Body of pancreas (tissue), 4 donors: Measurements from ENCODE around the gene FARS2. TPM values are rescaled to one million over a fixed set of nuclear protein-coding genes. Genes with fewer than 3 reads are reported as not detected.

Experiments
- ATAC-seq: fragments of 150-250 bp; one replicate; pipeline ENCODE4 v1.9.1; 2016
- DNase-seq, 4 donors: peaks; one replicate each; pipeline ENCODE4 v3.0.0-alpha.2; 2019
- H3K27ac ChIP-seq, 4 donors: fragments of 200-600 bp; sonication (generic); 1 replicate in 3 of 4; 2 replicates in 1 of 4; pipeline versions ENCODE4 v1.5.1 to v1.6.1; 2016 to 2019; ENCODE audit warnings: mild to moderate bottlenecking in 1 of 4, mixed read lengths in 1 of 4, moderate library complexity in 1 of 4
- H3K27me3 ChIP-seq, 2 donors: fragments of 200-600 bp; sonication (generic); one replicate each; pipeline ENCODE4 v1.6.0; 2016; ENCODE audit warnings: mild to moderate bottlenecking in 1 of 2
- H3K36me3 ChIP-seq, 2 donors: fragments of 200-600 bp; sonication (generic); replicated peaks in 1 of 2; 2 replicates each; pipeline ENCODE4 v1.5.1; 2016; ENCODE audit warnings: low read depth in 2 of 2; ENCODE audit not compliant: insufficient read depth in 1 of 2
- H3K4me1 ChIP-seq: fragments of 200-600 bp; sonication (generic); one replicate; pipeline ENCODE4 v1.6.0; 2016
- H3K4me3 ChIP-seq, 2 donors: fragments of 200-600 bp; sonication (generic); 1 replicate in 1 of 2; 2 replicates in 1 of 2; pipeline ENCODE4 v1.5.1; 2016 to 2019
- H3K9me3 ChIP-seq, 3 donors: fragments of 200-600 bp; sonication (generic); 1 replicate in 2 of 3; 2 replicates in 1 of 3; pipeline ENCODE4 v1.5.1; 2016
- CTCF ChIP-seq, 7 experiments: fragments of 450-650 bp in 4 of 7; fragments of 200-600 bp in 3 of 7; sonication (generic) in 3 of 7; IDR thresholded peaks; one replicate each; pipeline ENCODE4 v1.5.1; 2016 to 2019; ENCODE audit warnings: antibody characterized with exemption in 7 of 7
- POLR2A ChIP-seq, 3 donors: fragments of 450-650 bp; IDR thresholded peaks; one replicate each; pipeline ENCODE4 v1.6.1; 2016; ENCODE audit warnings: antibody characterized with exemption in 3 of 3, mild to moderate bottlenecking in 2 of 3
- WGBS, 2 donors: methylation state at CpG; one replicate each; pipeline ENCODE4 v1.1.5; 2017; 5-methylcytosine and 5-hydroxymethylcytosine counted together
- intact Hi-C: fragments of 100-400 bp; cut with DNase I; formaldehyde crosslinking; loops from one replicate; pipeline ENCODE4 v1.15.1; 2023
- total RNA-seq, 2 donors: library from RNA; depleted of rRNA; stranded (reverse); fragments of >200 nt; gene quantifications; one replicate each; pipeline ENCODE4 v1.1.0, GENCODE V29; 2016

FARS2 gene
- total RNA-seq, 2 donors from 2014 or later, result 6.5 to 9.6 TPM

DNA sequence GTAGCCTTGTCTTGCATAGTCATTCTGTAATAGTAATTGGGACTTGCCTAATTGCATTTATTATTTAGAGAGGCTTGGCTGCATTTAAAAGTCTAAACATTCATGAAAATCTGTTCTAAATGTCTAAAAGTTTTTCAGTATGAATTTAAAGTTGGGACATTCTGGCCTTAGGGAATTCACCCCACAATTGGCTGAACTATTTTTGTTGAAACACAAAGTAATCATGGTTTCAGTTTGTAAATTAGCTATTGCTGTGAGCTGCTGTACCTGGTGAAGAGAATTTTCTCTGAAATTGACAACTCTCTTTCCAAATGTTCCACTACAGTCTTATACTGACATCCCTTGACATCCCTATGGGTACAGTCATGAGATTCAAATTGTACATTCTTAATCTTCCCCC is 253.0 kb downstream of the FARS2 start:
- ATAC-seq (no peak), DNase-seq (no peak)
- H3K36me3 ChIP-seq, result no peaks in the 10 kb centered on the region
- no peak overlapping the region for H3K27ac ChIP-seq
- intact Hi-C loops, result no loop called here
- H3K4me3 ChIP-seq, result no peak overlapping the region
- no peaks in the 10 kb centered on the region for H3K27me3 ChIP-seq
- no peaks in the 10 kb centered on the region for H3K9me3 ChIP-seq
- no peaks in the 10 kb centered on the region for H3K4me1 ChIP-seq
- TF ChIP-seq POLR2A (IDR thresholded peaks at IDR 0.05), result no peak
- TF ChIP-seq CTCF (IDR thresholded peaks at IDR 0.05), result no peak

DNA sequence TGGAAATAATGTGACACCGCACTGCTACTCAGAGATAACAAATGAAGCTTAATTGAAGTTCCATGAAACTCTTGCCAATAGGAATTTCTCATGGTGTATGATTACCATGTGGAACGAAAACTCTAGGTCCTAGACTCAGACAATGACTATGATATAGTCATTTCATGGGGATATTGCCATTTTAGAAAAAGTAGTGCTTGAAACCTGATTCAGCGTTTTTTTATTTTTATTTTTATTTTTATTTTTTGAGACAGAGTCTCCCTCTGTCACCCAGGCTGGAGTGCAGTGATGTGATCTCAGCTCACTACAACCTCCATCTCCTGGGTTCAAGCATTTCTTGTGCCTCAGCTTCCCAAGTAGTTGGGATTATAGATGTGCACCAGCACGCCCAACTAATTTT is 253.9 kb downstream of the FARS2 start:
- no peak overlapping the region for H3K4me3 ChIP-seq
- intact Hi-C loops, result no loop called here
- no peaks in the 10 kb centered on the region for H3K27me3 ChIP-seq
- no peak for DNase-seq
- TF ChIP-seq CTCF (IDR thresholded peaks at IDR 0.05), result no peak
- TF ChIP-seq POLR2A (IDR thresholded peaks at IDR 0.05), result no peak
- H3K4me1 ChIP-seq, result no peaks in the 10 kb centered on the region
- H3K27ac ChIP-seq, result no peak overlapping the region
- WGBS, 2 donors, result 95 to 97% methylated on average over 4 of the region's 4 CpGs
- ATAC-seq, result no peak
- no peaks in the 10 kb centered on the region for H3K36me3 ChIP-seq
- H3K9me3 ChIP-seq, result no peaks in the 10 kb centered on the region

DNA sequence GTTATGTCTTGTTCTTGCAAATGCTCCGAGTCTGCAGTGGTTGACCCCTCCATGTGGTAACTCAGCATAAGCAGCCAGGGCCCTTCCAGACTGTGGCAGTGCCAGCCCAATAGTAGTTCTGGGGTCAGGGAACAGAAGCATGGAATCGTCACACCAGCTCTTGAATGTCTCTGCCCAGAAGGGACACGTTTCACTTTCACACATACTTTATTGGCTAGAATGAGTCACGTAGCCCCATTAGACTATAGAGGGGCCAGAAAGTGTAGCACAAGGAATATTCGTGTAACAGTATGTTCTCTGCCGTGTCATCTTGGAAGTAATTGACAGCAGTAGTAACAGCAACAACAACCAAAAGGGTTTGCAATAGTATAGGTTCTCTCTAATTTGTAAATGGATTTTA is 254.7 kb downstream of the FARS2 start:
- Histone ChIP-seq H3K4me1 (no peaks in the 10 kb centered on the region), H3K36me3 (no peaks in the 10 kb centered on the region), H3K4me3 (no peak overlapping the region), H3K27ac (no peak overlapping the region), H3K9me3 (no peaks in the 10 kb centered on the region), H3K27me3 (no peaks in the 10 kb centered on the region)
- ATAC-seq (no peak), DNase-seq (no peak)
- TF ChIP-seq POLR2A (IDR thresholded peaks at IDR 0.05) (no peak), CTCF (IDR thresholded peaks at IDR 0.05) (no peak)
- intact Hi-C loops, result no loop called here
- WGBS, 2 donors, result 82 to 85% methylated on average over 6 of the region's 6 CpGs

- Histone ChIP-seq H3K9me3 (no peaks in the 10 kb centered on the region), H3K27ac (no peak overlapping the region), H3K4me1 (no peaks in the 10 kb centered on the region), H3K27me3 (no peaks in the 10 kb centered on the region), H3K4me3 (no peak overlapping the region), H3K36me3 (no peaks in the 10 kb centered on the region)
- TF ChIP-seq CTCF (IDR thresholded peaks at IDR 0.05), result no peak
- no peak for TF ChIP-seq POLR2A (IDR thresholded peaks at IDR 0.05)
- intact Hi-C loops, result no loop called here
- ATAC-seq, result no peak
- 97 to 100% methylated on average over 2 of the region's 2 CpGs for WGBS, 2 donors
- no peak for DNase-seq
Measured at GRCh38 chr6:5517796-5518195, 256.5 kb downstream of the FARS2 start.

GRCh38 chr6:5518936-5519491 is 257.7 kb downstream of the FARS2 start:
- Histone ChIP-seq H3K27me3 (no peaks in the 10 kb centered on the region), H3K27ac (no peak overlapping the region), H3K4me1 (no peaks in the 10 kb centered on the region), H3K4me3 (no peak overlapping the region), H3K36me3 (no peaks in the 10 kb centered on the region), H3K9me3 (no peaks in the 10 kb centered on the region)
- no peak for ATAC-seq
- no peak for TF ChIP-seq POLR2A (IDR thresholded peaks at IDR 0.05)
- TF ChIP-seq CTCF (IDR thresholded peaks at IDR 0.05), result no peak
- DNase-seq, result no peak
- intact Hi-C loops, result no loop called here
